NCI-H2029 (cell line): ENCODE data around the gene NKD2.

ENCODE experiments used
- DNase-seq: peaks from one replicate; lab custom pipeline; 2025; lab: John Stamatoyannopoulos, UW

Gene NKD2

DNA sequence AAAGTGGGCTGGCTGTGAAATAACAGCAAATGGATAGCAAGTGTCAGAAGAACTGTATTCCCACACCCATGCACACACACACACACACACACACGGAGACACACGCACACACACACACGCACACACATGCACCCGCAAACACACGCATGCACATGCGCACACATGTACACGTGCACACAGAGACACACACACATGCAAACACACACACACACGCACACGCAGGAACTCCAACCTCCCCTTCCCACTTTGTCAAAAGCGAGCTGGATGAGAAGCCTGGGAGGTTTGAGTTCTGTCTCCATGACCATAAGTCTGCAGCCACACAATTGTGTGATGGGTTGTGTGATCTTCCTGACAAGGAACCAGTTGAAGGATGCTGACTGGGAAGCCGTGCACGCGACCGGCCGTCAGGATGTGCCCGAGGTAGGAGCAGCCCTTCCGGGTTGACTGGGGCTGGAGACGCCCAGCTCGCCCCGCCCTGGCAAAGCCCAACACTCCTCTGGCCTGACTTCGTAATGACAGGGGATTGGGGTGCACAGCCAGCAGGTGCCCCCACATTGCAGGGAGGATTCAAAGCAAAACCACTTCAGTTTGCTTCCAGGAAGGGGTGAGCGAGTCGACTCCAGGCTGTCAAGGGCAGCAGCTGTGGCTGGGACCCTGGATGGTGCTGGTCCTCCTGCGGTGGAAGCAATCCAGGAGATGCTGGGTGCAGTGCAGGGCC is 29.3 kb upstream of the NKD2 start:
- no peak for DNase-seq

DNA sequence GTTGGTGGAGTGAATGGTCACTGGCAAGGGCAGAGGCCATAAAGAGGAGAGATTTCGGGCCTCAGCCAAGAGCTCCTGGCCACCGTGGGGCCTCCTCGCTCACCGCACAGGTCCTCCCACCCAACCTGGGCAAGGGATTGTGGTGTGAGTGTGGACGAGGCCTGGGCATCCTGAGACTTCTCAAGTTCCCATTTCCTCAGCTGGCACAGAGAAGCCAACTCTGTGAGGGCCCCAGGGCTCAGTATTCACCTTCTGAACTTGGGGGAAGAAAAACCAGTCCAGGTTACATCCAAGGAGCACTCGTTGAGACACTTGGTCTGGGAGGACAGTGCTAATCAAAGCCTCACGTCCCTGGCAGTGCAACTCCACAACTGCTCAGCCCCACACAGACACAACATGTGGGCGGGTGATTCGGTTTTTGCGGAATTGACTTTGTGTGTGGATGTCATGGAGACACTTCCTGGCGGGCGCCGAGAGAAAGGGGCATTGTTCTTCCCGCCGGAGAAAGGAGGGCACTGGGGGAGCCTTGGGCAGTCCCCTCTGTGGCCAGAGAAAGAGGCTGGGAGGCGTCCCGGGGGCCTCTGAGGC is 28.5 kb upstream of the NKD2 start:
- DNase-seq: no peak

DNA sequence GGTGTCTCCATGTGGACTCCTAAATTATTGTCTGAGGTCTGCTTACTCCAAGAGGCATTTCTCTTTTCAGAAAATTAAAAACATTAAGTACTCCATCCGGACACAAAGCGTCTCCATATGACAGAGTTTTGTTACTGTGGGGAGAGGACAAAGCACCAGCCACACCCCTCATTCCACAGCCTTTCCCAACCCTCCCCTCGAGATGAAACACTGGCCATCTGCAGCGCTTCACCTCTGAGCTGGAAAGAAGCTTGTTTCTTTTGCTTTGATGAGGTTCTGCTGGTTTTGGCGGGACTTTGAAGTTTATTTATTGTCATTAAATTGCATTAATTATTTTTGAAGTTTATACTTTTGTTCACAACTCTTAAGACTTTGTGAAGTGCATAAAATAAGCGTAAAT is 27.6 kb upstream of the NKD2 start:
- no peak for DNase-seq

DNA sequence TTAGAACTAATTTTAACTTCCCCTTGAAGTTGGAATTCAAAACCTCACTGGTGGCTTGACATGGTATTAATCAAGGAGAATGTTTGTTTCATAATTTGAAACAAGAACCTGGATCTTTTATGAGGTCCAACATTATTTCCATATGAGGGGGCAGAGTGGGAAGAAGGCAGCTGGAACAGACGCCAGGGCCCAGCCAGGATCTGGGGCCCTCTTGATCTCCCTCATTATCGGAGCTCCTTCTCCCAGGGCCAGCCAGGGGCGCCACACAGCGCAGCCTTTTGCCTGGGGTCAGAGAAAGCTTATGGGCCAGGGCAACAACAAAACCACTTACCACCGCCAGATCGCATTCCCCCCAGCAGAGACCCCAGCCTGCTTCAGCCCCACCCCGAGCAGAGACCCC is 27.1 kb upstream of the NKD2 start:
- DNase-seq: no peak

GRCh38 chr5:982377-983237 is 26.0 kb upstream of the NKD2 start:
- no peak for DNase-seq

- DNase-seq: no peak
These were observed 25.4 kb upstream of the NKD2 start for GRCh38 chr5:983238-983524.

GRCh38 chr5:983568-983967 is 25.0 kb upstream of the NKD2 start:
- DNase-seq: no peak

- DNase-seq: no peak
These were observed 23.8 kb upstream of the NKD2 start for GRCh38 chr5:984774-985173.

- DNase-seq: no peak
These were observed 20.8 kb upstream of the NKD2 start for GRCh38 chr5:987761-988160.

GRCh38 chr5:988322-988721 is 20.3 kb upstream of the NKD2 start:
- DNase-seq: no peak

GRCh38 chr5:989961-990530 is 18.6 kb upstream of the NKD2 start:
- no peak for DNase-seq

GRCh38 chr5:991472-992267 is 16.9 kb upstream of the NKD2 start:
- DNase-seq: no peak

GRCh38 chr5:994272-994607 is 14.4 kb upstream of the NKD2 start:
- DNase-seq: no peak

- no peak for DNase-seq
These were observed 13.8 kb upstream of the NKD2 start for GRCh38 chr5:994821-995220.

GRCh38 chr5:995318-995717 is 13.3 kb upstream of the NKD2 start:
- DNase-seq: no peak

GRCh38 chr5:997001-997474 is 11.6 kb upstream of the NKD2 start:
- DNase-seq: no peak

GRCh38 chr5:997711-998110 is 10.9 kb upstream of the NKD2 start:
- no peak for DNase-seq

DNA sequence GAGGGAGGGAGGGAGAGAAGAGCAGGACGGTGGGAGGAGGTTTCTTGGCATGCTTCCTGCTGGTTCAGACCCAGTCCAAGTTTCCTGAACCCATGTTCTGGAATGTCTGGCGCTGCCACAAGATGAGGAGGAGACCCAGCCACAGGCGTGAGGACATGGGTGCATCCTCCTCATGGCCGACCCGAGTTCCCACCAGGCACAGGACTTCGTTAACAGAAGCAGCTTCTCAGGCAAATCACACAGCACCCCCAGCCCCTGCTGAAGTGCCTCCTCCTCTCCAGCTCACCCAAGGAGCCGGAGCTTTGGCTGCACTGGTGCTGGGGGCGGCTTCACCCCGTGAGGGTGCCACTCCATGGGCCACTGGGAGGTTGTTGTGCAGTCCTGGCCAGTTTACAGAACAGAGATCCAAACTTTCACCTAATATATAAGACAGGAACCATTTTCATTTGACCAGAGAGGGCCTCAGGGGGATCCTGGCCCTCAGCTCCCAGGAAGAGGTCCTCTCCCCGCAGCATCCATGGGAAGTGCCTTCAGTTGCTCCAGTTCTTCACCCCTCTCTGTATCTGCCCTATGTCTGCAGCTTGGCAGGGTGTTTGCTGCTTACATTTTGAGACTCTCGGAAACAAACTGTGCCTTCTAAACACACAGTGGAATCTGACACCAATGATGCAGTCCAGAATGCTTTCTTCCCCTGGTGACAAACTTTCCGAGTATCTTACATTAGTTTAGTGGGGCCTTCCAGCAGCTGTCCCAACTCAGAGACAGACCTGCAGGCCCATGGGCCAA is 10.2 kb upstream of the NKD2 start:
- DNase-seq: no peak

DNA sequence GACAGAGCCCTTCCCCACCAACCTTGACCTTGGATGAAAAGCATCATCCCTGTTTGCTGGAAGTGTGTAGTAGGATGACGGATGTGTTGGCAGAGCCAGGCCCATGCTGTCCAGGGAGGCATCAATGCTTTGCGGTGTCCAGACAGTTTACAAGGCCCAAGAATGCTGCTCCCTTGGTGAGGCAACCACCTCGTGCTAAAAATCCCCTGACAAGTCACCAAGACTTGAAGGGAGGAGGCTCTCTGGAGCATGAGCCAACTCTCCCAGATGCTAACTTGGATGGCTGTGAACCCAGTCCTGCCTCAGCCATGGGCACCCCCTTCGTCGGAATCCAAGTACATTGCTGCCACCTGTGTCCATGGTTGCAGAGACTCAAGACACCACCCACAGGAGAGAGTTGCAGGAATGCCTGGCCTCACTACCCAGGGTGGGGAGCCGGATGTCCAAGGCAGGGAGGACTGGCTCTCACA is 9.5 kb upstream of the NKD2 start:
- DNase-seq: no peak

GRCh38 chr5:999724-1000123 is 8.9 kb upstream of the NKD2 start:
- no peak for DNase-seq

DNA sequence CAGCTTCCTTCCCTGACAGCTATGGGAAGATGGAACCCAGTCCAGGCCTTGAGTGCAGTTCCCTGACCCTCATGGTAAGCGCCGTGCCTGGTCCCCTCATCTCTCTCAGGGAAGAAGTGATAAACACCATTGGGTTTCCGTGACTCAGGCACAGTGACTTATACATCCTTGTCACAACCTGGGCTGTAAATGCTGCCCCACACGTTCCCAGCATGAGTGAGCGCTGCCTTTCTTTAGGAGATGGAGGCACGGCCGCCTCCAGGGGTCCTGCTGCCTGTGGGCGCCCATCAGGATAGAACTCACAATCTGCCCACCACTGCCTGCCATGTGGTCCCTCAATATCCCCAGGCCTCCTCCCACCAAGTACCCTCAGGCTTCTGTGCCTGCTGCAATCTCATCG is 8.3 kb upstream of the NKD2 start:
- no peak for DNase-seq
